Natural killer cell treated with Interleukin-12 subunit alpha and Interleukin-12 subunit beta and Interleukin-15 and Interleukin-18, amount 100 ng/mL, for 72 hours (primary cell): ENCODE measurements around the gene ZBTB40. TPM values are rescaled to one million over a fixed set of nuclear protein-coding genes. Genes with fewer than 3 reads are reported as not detected.

Experiments used
- ATAC-seq, 2 donors: fragments of 150-1000 bp; cut with Tn5 transposase in 1 of 2; sonication (Bioruptor Pico), chemical (Tn5 transposase) in 1 of 2; 2 replicates each; pipeline ENCODE4 v1.10.0; 2021
- DNase-seq: peaks from one replicate; pipeline ENCODE4 v3.0.0; 2022; ENCODE audit warnings: low spot score
- H3K27ac Mint-ChIP-seq, 2 donors: 1 replicate in 1 of 2; 2 replicates in 1 of 2; pipeline ENCODE4 v1.8.0; 2022; ENCODE audit warnings: mixed read lengths in 2 of 2, mild to moderate bottlenecking in 1 of 2, moderate library complexity in 1 of 2
- H3K27me3 Mint-ChIP-seq, 2 donors: 1 replicate in 1 of 2; 2 replicates in 1 of 2; pipeline ENCODE4 v1.8.0; 2022; ENCODE audit warnings: mixed read lengths in 2 of 2
- H3K36me3 Mint-ChIP-seq: one replicate; pipeline ENCODE4 v1.8.0; 2022; ENCODE audit warnings: mixed read lengths
- H3K4me1 Mint-ChIP-seq, 2 donors: 1 replicate in 1 of 2; 2 replicates in 1 of 2; pipeline ENCODE4 v1.8.0; 2022; ENCODE audit warnings: low read depth in 2 of 2, mixed read lengths in 2 of 2, mild to moderate bottlenecking in 1 of 2
- H3K4me3 Mint-ChIP-seq: one replicate; pipeline ENCODE4 v1.8.0; 2022; ENCODE audit warnings: mixed read lengths
- H3K9me3 Mint-ChIP-seq: 2 replicates; pipeline ENCODE4 v1.8.0; 2022; ENCODE audit warnings: mixed read lengths
- total RNA-seq, 2 donors: library from RNA; stranded (reverse); gene quantifications; one replicate each; pipeline ENCODE4 v1.2.3, GENCODE V29; 2022

The ZBTB40 gene
- total RNA-seq, 2 donors from 2014 or later, result 26.3 to 33.9 TPM

DNA sequence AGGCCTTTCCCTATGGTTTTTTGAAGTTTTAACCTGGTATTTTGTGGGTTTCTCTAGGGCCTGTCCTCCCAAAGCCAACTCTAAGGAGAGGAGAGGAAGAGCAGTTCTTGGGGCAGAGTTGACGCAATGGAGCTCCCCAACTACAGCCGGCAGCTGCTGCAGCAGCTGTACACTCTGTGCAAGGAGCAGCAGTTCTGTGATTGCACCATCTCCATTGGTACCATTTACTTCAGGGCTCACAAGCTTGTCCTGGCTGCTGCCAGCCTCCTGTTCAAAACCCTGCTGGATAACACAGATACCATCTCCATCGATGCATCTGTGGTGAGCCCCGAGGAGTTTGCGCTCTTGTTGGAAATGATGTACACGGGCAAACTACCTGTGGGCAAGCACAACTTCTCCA, 38.2 kb downstream of the ZBTB40 start:
- Mint-ChIP-seq H3K4me1 (peaks cover 13 to 17% of the 10 kb centered on the region in 2 donors), H3K27ac (no peak overlapping the region), H3K27me3 (no peaks in the 10 kb centered on the region), H3K9me3 (peaks cover 4% of the 10 kb centered on the region), H3K4me3 (no peak overlapping the region), H3K36me3 (peaks cover 13% of the 10 kb centered on the region)
- DNase-seq (no peak), ATAC-seq (no peak)

DNA sequence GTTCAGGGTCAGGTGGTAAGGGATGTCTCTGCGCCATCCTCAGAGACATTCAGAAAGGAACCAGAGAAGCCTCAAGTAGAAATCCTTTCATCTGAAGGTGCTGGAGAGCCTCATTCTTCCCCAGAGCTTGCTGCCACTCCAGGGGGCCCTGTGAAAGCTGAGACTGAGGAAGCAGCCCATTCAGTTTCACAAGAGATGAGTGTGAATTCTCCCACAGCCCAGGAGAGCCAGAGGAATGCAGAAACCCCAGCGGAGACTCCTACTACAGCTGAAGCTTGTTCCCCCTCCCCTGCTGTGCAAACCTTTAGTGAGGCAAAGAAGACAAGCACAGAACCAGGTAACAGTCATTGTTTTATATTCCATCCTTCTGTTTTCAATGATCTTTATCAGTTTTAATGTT, 38.7 kb downstream of the ZBTB40 start:
- DNase-seq, result no peak
- H3K9me3 Mint-ChIP-seq, result peaks cover 4% of the 10 kb centered on the region
- no peak overlapping the region for H3K4me3 Mint-ChIP-seq
- peaks cover 9 to 14% of the 10 kb centered on the region in 2 donors for H3K4me1 Mint-ChIP-seq
- H3K27me3 Mint-ChIP-seq, result no peaks in the 10 kb centered on the region
- ATAC-seq, result no peak
- peaks cover 12% of the 10 kb centered on the region for H3K36me3 Mint-ChIP-seq
- H3K27ac Mint-ChIP-seq, result no peak overlapping the region

GRCh38 chr1:22491995-22492715, 40.5 kb downstream of the ZBTB40 start:
- no peaks in the 10 kb centered on the region for H3K9me3 Mint-ChIP-seq
- ATAC-seq (no peak), DNase-seq (no peak)
- H3K4me3 Mint-ChIP-seq, result no peak overlapping the region
- H3K27ac Mint-ChIP-seq, result no peak overlapping the region
- no peaks in the 10 kb centered on the region for H3K27me3 Mint-ChIP-seq
- peaks cover 0 to 7% of the 10 kb centered on the region in 2 donors for H3K4me1 Mint-ChIP-seq
- peaks cover 6% of the 10 kb centered on the region for H3K36me3 Mint-ChIP-seq

DNA sequence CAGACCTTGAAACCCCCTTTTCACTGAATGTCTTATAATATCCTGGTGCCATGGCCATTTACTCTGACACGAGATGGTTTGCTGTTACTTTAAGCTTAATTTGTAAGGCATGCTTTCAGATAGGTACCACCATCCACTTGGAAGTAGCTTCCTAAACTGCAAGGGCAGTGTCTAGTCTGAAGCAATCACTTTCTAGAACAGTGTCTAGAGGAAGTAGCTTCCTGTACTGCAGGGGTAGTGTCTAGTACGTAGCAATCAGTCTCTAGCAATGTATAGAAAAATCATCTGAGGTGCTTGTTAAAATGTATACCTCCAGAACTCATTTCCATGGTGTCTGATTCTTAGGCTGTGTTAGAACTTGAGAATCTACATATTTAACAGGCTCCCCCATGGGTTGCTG, 42.5 kb downstream of the ZBTB40 start:
- H3K27me3 Mint-ChIP-seq, result no peaks in the 10 kb centered on the region
- no peak overlapping the region for H3K27ac Mint-ChIP-seq
- peaks cover 6% of the 10 kb centered on the region for H3K36me3 Mint-ChIP-seq
- H3K4me3 Mint-ChIP-seq, result no peak overlapping the region
- DNase-seq, result no peak
- H3K9me3 Mint-ChIP-seq, result no peaks in the 10 kb centered on the region
- H3K4me1 Mint-ChIP-seq, result peaks cover 0 to 9% of the 10 kb centered on the region in 2 donors
- no peak for ATAC-seq

DNA sequence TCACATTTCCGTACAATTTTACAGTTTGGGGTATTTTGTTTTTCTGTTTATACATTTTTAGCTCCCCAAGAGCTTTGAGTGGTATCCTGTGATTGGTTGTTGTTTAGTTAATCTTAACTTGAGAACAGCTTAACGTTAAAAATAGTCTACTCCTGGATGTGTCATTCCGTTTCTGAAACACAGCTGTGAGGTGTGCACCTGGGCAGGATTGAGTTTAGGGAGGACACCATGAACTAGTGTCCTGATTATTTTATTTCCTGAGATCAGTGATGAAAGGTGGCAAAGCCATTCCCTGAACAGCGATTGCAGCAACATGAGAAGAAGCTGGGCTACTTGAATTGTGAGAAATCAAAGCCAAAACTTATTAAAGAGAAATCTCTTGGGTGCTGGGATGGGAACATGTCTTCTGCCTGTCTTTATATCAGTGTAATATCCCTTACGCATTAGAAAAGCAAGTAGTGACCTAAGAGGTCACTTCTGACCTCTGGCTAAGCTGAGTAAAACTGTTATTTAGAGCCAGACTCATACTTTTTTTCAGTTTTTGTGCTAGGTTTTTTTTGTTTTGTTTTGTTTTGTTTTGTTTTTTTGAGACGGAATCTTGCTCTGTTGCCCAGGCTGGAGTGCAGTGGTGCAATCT, 43.4 kb downstream of the ZBTB40 start:
- Mint-ChIP-seq H3K27me3 (no peaks in the 10 kb centered on the region), H3K4me1 (peaks cover 0 to 9% of the 10 kb centered on the region in 2 donors), H3K36me3 (peaks cover 6% of the 10 kb centered on the region), H3K27ac (no peak overlapping the region), H3K4me3 (no peak overlapping the region), H3K9me3 (no peaks in the 10 kb centered on the region)
- no peak for ATAC-seq
- DNase-seq, result no peak

DNA sequence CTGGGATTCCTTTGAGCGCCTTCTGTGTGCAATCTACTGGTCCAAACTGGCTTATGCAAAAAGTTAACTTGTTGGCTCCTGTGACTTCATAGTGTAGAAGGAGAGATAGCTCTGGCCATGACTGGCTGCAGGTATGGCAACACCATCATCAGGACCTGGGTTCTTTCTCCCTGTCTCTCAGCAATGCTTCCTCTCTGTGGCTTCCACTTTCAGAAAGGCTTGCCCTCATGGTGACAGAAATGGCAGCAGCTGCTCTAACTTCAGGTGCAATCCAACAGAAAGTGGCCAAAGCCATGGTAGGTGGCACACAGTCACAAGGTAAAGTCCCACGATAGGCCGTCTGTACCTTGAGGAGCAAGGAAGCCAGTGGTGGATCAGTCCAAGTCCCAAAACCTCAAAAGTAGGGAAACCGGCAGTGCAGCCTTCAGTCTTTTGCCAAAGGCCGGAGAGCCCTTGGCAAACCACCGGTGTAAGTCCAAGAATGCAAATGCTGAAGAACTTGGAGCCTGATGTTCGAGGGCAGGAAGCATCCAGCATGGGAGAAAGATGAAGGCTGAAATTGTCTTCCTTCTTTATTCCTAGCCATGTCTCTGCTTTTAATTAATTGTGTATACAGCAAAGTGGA, 45.0 kb downstream of the ZBTB40 start:
- no peak for ATAC-seq
- H3K27me3 Mint-ChIP-seq, result no peaks in the 10 kb centered on the region
- H3K27ac Mint-ChIP-seq, result no peak overlapping the region
- H3K4me1 Mint-ChIP-seq, result peaks cover 0 to 17% of the 10 kb centered on the region in 2 donors
- H3K36me3 Mint-ChIP-seq, result peaks cover 6% of the 10 kb centered on the region
- H3K9me3 Mint-ChIP-seq, result no peaks in the 10 kb centered on the region
- DNase-seq, result no peak
- H3K4me3 Mint-ChIP-seq, result no peak overlapping the region

DNA sequence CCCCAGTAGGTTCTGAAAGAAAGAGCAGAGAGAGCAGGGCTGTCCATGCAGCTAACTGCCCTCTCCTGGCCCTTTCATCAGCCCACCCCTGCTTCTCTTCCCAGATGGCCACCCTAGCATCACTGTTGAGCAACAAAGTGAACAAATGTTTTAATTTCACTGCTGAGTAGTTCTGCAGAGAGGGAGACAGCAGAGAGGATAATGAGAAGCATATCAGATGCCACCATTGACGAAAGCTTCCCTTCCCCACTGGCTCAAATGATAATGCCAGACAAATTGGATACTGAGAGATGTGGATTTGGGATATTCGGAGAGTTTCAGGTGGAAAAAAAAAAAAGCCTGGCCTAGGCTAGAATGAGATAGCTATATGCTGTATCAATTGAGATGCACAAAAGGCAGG, 46.8 kb downstream of the ZBTB40 start:
- Mint-ChIP-seq H3K27me3 (no peaks in the 10 kb centered on the region), H3K27ac (no peak overlapping the region), H3K4me1 (peaks cover 0 to 17% of the 10 kb centered on the region in 2 donors), H3K36me3 (peaks cover 4% of the 10 kb centered on the region), H3K9me3 (no peaks in the 10 kb centered on the region), H3K4me3 (no peak overlapping the region)
- no peak for ATAC-seq
- DNase-seq, result no peak

- H3K4me3 Mint-ChIP-seq, result no peak overlapping the region
- DNase-seq, result no peak
These were observed 48.4 kb downstream of the ZBTB40 start for GRCh38 chr1:22500058-22500457.

GRCh38 chr1:22500471-22500870, 48.8 kb downstream of the ZBTB40 start:
- DNase-seq (no peak), ATAC-seq (no peak)
- H3K27ac Mint-ChIP-seq, result no peak overlapping the region
- no peak overlapping the region for H3K4me3 Mint-ChIP-seq
- H3K27me3 Mint-ChIP-seq, result no peaks in the 10 kb centered on the region
- H3K4me1 Mint-ChIP-seq, result peaks cover 0 to 10% of the 10 kb centered on the region in 2 donors
- peaks cover 4% of the 10 kb centered on the region for H3K36me3 Mint-ChIP-seq
- H3K9me3 Mint-ChIP-seq, result no peaks in the 10 kb centered on the region

More at GRCh38 chr1:22500058-22500457, 48.4 kb downstream of the ZBTB40 start:
- Mint-ChIP-seq H3K9me3 (no peaks in the 10 kb centered on the region), H3K4me1 (peaks cover 0 to 10% of the 10 kb centered on the region in 2 donors), H3K27ac (no peak overlapping the region), H3K36me3 (peaks cover 4% of the 10 kb centered on the region), H3K27me3 (no peaks in the 10 kb centered on the region)
- ATAC-seq, result no peak

DNA sequence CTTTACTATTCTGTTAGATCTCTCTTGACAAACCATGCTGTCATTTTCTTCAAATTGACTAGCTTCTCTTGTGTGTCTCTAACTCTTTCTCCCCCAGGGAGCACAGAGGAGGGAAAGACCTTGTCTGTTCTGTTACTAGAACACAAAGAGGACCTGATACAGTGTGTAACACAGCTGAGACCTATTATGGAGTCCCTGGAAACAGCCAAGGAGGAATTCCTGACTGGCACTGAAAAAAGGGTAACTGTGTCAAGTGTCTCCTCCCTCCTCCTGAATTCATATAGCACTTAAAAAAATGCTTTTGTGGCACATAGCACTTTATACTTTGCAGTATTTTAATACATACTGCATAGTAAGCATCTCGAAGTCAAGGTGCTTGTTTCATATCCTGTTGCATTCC, 50.6 kb downstream of the ZBTB40 start:
- no peak overlapping the region for H3K27ac Mint-ChIP-seq
- peaks cover 0 to 12% of the 10 kb centered on the region in 2 donors for H3K4me1 Mint-ChIP-seq
- no peaks in the 10 kb centered on the region for H3K27me3 Mint-ChIP-seq
- no peaks in the 10 kb centered on the region for H3K9me3 Mint-ChIP-seq
- H3K4me3 Mint-ChIP-seq, result no peak overlapping the region
- no peak for ATAC-seq
- H3K36me3 Mint-ChIP-seq, result peaks cover 8% of the 10 kb centered on the region
- no peak for DNase-seq

DNA sequence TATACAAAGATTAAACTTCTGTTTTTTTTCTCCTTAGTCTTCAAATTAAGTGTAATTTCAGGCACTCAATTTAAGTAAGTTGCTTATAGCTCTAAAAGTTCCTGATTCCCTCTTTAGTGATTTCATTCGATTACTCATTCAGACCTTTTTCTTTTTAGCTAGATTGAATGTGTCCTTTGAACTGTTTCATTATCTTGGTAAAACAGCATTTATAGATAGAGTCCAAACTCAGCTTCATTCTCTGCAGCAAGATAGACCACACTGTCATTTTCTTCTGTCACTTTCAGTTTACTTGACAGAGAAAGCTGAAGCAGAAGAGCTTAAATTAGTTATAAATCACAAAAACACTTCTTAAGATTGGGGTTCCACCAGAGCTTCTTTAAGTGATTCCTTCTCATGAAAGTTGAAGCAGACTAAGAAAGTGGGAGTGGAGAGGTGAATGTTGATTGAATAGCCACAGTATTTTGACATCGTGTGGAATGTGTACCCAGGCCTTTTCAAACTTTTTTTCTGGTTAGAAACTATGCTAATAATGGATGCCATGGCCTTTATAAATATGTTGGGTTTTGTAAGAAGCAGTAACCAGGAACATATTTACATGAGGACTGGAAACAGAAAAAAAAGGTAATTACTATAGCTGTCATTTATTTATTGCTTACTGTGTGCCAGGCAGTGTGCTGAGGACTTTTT, 52.2 kb downstream of the ZBTB40 start:
- peaks cover 0 to 10% of the 10 kb centered on the region in 2 donors for H3K4me1 Mint-ChIP-seq
- H3K36me3 Mint-ChIP-seq, result peaks cover 14% of the 10 kb centered on the region
- no peak overlapping the region for H3K27ac Mint-ChIP-seq
- DNase-seq (no peak), ATAC-seq (no peak)
- no peak overlapping the region for H3K4me3 Mint-ChIP-seq
- H3K9me3 Mint-ChIP-seq, result no peaks in the 10 kb centered on the region
- H3K27me3 Mint-ChIP-seq, result no peaks in the 10 kb centered on the region

- Mint-ChIP-seq H3K36me3 (peaks cover 16% of the 10 kb centered on the region), H3K27ac (no peak overlapping the region), H3K4me3 (no peak overlapping the region), H3K27me3 (no peaks in the 10 kb centered on the region), H3K9me3 (no peaks in the 10 kb centered on the region), H3K4me1 (peaks cover 0 to 4% of the 10 kb centered on the region in 2 donors)
- no peak for ATAC-seq
- DNase-seq, result no peak
These were observed 54.6 kb downstream of the ZBTB40 start for GRCh38 chr1:22506130-22506692.

GRCh38 chr1:22507587-22507986, 55.9 kb downstream of the ZBTB40 start:
- H3K27me3 Mint-ChIP-seq, result no peaks in the 10 kb centered on the region
- H3K9me3 Mint-ChIP-seq, result no peaks in the 10 kb centered on the region
- no peak overlapping the region for H3K4me3 Mint-ChIP-seq
- peaks cover 20% of the 10 kb centered on the region for H3K36me3 Mint-ChIP-seq
- H3K27ac Mint-ChIP-seq, result no peak overlapping the region
- ATAC-seq (no peak), DNase-seq (no peak)
- peaks cover 0 to 2% of the 10 kb centered on the region in 2 donors for H3K4me1 Mint-ChIP-seq
